IPS-18a (cell line): ENCODE results near the gene SST.

Source experiments
- H3K27ac ChIP-seq: one replicate; pipeline ENCODE4 v1.5.1; 2013; ENCODE audit warnings: low read length
- H3K27me3 ChIP-seq: one replicate; pipeline ENCODE4 v1.6.1; 2013; ENCODE audit warnings: mild to moderate bottlenecking, low read length; ENCODE audit not compliant: control insufficient read depth, insufficient read depth
- H3K36me3 ChIP-seq: one replicate; pipeline ENCODE4 v1.6.1; 2013; ENCODE audit warnings: low read depth, low read length; ENCODE audit not compliant: control insufficient read depth
- H3K4me1 ChIP-seq: one replicate; pipeline ENCODE4 v1.6.1; 2013; ENCODE audit warnings: low read depth, low read length; ENCODE audit not compliant: control insufficient read depth
- H3K4me3 ChIP-seq: one replicate; pipeline ENCODE4 v1.5.1; 2013; ENCODE audit warnings: low read length
- H3K9ac ChIP-seq: one replicate; pipeline ENCODE4 v1.6.1; 2013; ENCODE audit warnings: mild to moderate bottlenecking, low read length, moderate library complexity
- H3K9me3 ChIP-seq: one replicate; pipeline ENCODE4 v1.6.1; 2013; ENCODE audit warnings: low read depth, low read length; ENCODE audit not compliant: control insufficient read depth

The SST gene

DNA sequence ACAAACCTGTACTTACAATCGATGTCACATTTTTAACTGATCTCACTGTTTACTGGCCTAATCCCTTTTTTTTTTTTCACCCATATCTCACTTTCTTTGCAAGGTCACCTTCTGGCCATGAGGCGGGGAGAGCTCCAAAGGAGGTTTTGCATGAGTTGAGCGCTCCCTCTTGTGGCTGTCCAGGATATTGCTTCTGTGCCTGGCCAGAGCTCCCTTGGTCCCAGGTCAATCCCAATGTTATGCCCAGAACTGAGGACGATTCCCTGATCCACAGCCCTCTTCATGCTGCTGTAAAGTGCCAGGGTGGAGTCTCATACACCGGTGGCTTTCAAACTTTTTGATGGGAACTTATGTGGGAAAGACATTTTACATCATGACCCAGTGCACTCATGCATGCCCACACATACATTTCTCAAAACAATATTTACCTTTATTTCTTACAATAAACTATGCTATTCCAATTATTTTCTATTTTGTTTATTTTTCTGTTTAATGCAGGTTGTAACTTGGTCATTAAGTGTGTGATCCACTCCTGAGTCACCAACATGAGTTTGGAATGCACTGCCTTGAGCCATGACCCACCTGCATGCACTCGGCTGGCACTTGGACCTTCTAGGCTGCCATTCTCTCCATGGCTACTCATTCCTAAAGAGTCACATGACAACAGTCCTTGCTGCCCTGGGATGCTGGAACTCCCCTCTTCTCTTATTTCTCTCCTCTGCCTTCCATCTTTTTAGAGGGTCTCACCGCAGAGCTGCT is 9.6 kb upstream of the SST start:
- Histone ChIP-seq H3K36me3 (no peaks in the 10 kb centered on the region), H3K9me3 (no peaks in the 10 kb centered on the region), H3K27ac (no peak overlapping the region), H3K9ac (no peak overlapping the region), H3K4me1 (peaks cover 7% of the 10 kb centered on the region), H3K4me3 (no peak overlapping the region), H3K27me3 (no peaks in the 10 kb centered on the region)

GRCh38 chr3:187678726-187679268 is 8.6 kb upstream of the SST start:
- H3K4me3 ChIP-seq, result no peak overlapping the region
- no peak overlapping the region for H3K27ac ChIP-seq
- peaks cover 7% of the 10 kb centered on the region for H3K4me1 ChIP-seq
- no peak overlapping the region for H3K9ac ChIP-seq
- H3K27me3 ChIP-seq, result no peaks in the 10 kb centered on the region
- H3K9me3 ChIP-seq, result no peaks in the 10 kb centered on the region
- H3K36me3 ChIP-seq, result no peaks in the 10 kb centered on the region

- Histone ChIP-seq H3K27ac (no peak overlapping the region), H3K9ac (no peak overlapping the region), H3K4me1 (peaks cover 7% of the 10 kb centered on the region), H3K27me3 (peaks cover 2% of the 10 kb centered on the region), H3K36me3 (no peaks in the 10 kb centered on the region), H3K4me3 (no peak overlapping the region), H3K9me3 (no peaks in the 10 kb centered on the region)
Measured at GRCh38 chr3:187677604-187678003, 7.4 kb upstream of the SST start.

GRCh38 chr3:187673012-187673411 is 2.8 kb upstream of the SST start:
- no peak overlapping the region for H3K4me3 ChIP-seq
- no peak overlapping the region for H3K27ac ChIP-seq
- no peak overlapping the region for H3K9ac ChIP-seq
- H3K27me3 ChIP-seq, result peaks cover 47% of the 10 kb centered on the region
- no peaks in the 10 kb centered on the region for H3K36me3 ChIP-seq
- peaks cover 3% of the 10 kb centered on the region for H3K4me1 ChIP-seq
- H3K9me3 ChIP-seq, result no peaks in the 10 kb centered on the region

DNA sequence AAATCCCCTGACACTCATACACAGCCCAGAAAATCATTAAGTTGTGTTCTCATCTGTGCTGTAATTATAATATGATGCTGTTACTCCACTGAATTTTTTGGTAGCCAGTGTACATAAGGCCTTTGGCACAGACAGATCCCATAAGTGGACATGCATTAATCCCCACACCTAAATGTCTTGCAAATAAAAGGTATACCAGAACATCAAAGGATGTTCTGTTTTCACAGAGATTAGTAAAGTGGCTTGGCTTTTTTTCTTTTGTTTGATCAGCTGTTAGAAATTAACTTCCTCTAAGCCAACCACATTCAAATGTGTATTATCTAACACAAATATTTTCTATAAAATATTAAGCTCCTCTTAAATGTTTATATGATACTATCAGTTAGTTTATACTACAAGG is 2.7 kb downstream of the SST start:
- H3K4me3 ChIP-seq, result no peak overlapping the region
- peaks cover 3% of the 10 kb centered on the region for H3K4me1 ChIP-seq
- no peak overlapping the region for H3K27ac ChIP-seq
- no peak overlapping the region for H3K9ac ChIP-seq
- no peaks in the 10 kb centered on the region for H3K9me3 ChIP-seq
- peaks cover 45% of the 10 kb centered on the region for H3K27me3 ChIP-seq
- H3K36me3 ChIP-seq, result no peaks in the 10 kb centered on the region

DNA sequence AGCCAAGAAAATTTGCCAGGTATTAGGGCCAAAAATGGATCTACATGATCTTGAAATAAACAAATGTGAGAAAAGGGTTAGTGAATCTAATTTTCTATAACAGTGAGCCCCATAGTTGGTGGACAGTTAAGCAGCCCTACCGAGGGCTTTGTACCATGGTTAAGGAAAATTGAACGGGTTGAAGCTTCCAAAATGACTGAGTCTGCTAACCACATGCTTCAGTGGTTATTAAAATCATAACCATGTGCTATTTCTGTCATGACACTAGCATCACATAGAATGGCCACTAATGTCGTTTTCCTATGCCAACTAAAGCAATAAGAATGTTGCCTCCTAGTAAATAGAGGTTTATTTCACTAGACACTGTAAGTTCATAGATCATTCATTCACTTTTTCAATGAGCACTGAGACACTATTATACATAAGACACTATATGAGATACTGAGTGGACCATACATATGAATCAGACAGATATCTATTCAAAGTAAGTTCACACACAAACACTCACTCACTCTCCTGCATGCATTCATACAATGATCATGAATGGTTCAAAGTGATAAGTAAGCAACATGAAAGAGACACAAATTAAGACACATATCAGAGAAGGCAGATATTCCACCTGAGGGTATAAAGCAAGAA is 4.3 kb downstream of the SST start:
- Histone ChIP-seq H3K27me3 (peaks cover 28% of the 10 kb centered on the region), H3K36me3 (no peaks in the 10 kb centered on the region)

DNA sequence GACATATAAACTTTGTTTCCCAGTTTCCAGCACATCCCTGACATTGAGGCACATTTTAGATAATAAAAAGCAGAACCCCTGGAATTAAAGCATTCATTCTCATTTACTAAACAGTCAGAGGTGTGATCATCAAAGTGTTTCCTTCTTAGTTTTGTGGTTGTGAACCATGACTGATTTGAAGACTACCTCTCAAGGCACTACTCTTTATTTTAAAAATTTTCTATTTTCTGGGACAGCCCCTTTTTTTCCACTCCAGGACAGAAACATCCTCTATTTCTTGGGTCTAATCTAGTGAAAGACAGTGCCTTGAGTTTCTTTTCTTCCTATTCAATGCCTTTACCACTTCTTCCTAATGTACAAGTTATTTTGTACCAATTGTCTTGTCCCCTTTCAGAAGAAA is 5.2 kb downstream of the SST start:
- H3K9me3 ChIP-seq, result no peaks in the 10 kb centered on the region
- peaks cover 20% of the 10 kb centered on the region for H3K27me3 ChIP-seq
- H3K4me3 ChIP-seq, result no peak overlapping the region
- H3K9ac ChIP-seq, result no peak overlapping the region
- H3K36me3 ChIP-seq, result no peaks in the 10 kb centered on the region
- no peak overlapping the region for H3K27ac ChIP-seq
- peaks cover 2% of the 10 kb centered on the region for H3K4me1 ChIP-seq

More for the DNA sequence above, 4.3 kb downstream of the SST start:
- no peak overlapping the region for H3K27ac ChIP-seq
- H3K9me3 ChIP-seq, result no peaks in the 10 kb centered on the region
- H3K9ac ChIP-seq, result no peak overlapping the region
- no peak overlapping the region for H3K4me3 ChIP-seq
- H3K4me1 ChIP-seq, result peaks cover 3% of the 10 kb centered on the region

DNA sequence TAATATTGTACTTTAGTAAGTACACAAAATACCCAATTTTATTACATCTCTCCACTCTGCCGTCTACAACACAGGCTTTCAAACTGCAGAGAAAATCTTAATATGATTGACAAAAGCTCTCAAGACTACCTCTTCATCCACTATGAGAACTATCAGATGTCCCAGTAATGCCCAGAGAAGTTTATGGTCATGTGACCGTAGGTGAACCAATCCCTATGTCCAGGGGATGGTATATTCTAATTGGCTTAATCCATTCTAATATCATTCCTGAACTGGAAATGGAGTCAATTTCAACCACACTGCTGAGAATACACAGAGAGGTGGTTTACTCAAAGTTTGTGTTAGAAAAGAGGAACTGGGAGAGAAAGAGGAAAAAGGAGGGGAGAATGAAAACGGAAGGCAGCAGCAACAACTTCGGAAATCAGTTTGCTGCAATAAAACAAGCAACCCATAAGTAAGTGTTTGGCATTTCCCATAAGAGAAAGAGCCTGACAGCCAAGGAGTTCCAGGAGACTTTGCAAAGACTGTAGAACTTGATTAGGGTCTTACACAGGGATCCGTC is 7.3 kb downstream of the SST start:
- no peaks in the 10 kb centered on the region for H3K9me3 ChIP-seq
- H3K4me3 ChIP-seq, result no peak overlapping the region
- H3K36me3 ChIP-seq, result no peaks in the 10 kb centered on the region

DNA sequence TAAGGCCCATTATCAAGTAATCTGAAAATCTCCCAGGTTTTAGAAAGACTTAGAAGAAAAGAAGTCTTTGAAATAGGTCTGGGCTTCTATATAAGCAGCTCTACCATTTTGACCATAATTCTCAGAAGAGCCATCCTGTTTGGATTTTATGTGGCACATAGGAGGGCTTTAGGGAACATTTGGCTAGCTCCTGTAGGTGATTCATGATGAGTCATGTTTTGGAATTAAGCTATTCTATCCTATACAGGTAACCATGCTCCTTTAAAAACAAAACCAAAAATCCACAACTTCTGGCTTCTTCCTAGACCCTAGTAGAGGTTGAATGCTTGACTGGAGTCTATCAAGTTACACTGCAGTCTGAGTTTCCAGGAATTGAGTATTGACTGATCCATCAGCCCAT is 8.9 kb downstream of the SST start:
- no peaks in the 10 kb centered on the region for H3K9me3 ChIP-seq
- no peaks in the 10 kb centered on the region for H3K27me3 ChIP-seq

More for the DNA sequence above, 7.3 kb downstream of the SST start:
- Histone ChIP-seq H3K27me3 (no peaks in the 10 kb centered on the region), H3K9ac (no peak overlapping the region), H3K27ac (no peak overlapping the region), H3K4me1 (no peaks in the 10 kb centered on the region)

DNA sequence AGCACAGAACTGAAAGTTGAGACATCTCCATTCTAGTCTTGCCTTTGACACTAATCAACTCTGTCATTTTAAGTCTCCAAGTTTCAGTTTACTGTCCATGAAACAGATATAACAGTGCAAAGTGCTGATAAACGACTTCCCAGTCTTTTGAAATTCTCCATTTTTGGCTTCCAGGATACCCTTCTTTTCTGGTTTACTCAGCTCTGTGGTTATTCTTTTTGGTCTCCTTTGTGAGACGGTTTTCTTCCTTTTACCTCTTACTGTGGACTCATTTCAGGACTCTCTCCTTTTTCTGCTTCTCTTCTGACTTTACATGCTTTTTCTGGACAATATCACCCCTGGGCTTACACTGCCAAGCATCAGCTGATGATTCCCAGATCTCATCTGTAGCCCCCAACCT is 18.9 kb downstream of the SST start:
- H3K27me3 ChIP-seq, result no peaks in the 10 kb centered on the region

More for the DNA sequence above, 8.9 kb downstream of the SST start:
- Histone ChIP-seq H3K4me3 (no peak overlapping the region), H3K36me3 (no peaks in the 10 kb centered on the region), H3K27ac (no peak overlapping the region), H3K4me1 (no peaks in the 10 kb centered on the region), H3K9ac (no peak overlapping the region)

GRCh38 chr3:187648177-187648576 is 22.0 kb downstream of the SST start:
- Histone ChIP-seq H3K27ac (no peak overlapping the region), H3K4me3 (no peak overlapping the region), H3K9ac (no peak overlapping the region), H3K4me1 (no peaks in the 10 kb centered on the region), H3K9me3 (no peaks in the 10 kb centered on the region), H3K27me3 (no peaks in the 10 kb centered on the region), H3K36me3 (no peaks in the 10 kb centered on the region)

More for the DNA sequence above, 18.9 kb downstream of the SST start:
- Histone ChIP-seq H3K4me3 (no peak overlapping the region), H3K4me1 (no peaks in the 10 kb centered on the region), H3K9me3 (no peaks in the 10 kb centered on the region), H3K27ac (no peak overlapping the region), H3K9ac (no peak overlapping the region), H3K36me3 (no peaks in the 10 kb centered on the region)
